Stimulated activated CD4-positive, alpha-beta T cell treated with anti-CD3 and anti-CD28 coated beads, Interleukin-15, amount 100 ng/mL, for 1 hour (primary cell): ENCODE measurements around the gene PTPRM.

Experiments
- DNase-seq, 2 donors: peaks; one replicate each; pipeline ENCODE4 v3.0.0-alpha.2; 2020; ENCODE audit warnings: low read depth in 1 of 2, low spot score in 1 of 2

PTPRM gene

GRCh38 chr18:7750095-7750663 lies 183.1 kb downstream of the PTPRM start:
- no peak for DNase-seq

- no peak for DNase-seq
Measured at GRCh38 chr18:7750966-7751365, 183.8 kb downstream of the PTPRM start.

GRCh38 chr18:7754258-7754657 lies 187.1 kb downstream of the PTPRM start:
- DNase-seq: no peak

GRCh38 chr18:7754725-7755181 lies 187.6 kb downstream of the PTPRM start:
- no peak for DNase-seq

GRCh38 chr18:7755753-7756475 lies 188.8 kb downstream of the PTPRM start:
- DNase-seq: no peak

- no peak for DNase-seq
Measured at GRCh38 chr18:7757175-7757574, 190.1 kb downstream of the PTPRM start.

GRCh38 chr18:7758764-7759163 lies 191.6 kb downstream of the PTPRM start:
- DNase-seq: no peak

- no peak for DNase-seq
Measured at GRCh38 chr18:7760967-7761948, 194.1 kb downstream of the PTPRM start.

GRCh38 chr18:7764405-7764804 lies 197.3 kb downstream of the PTPRM start:
- DNase-seq: no peak

- no peak for DNase-seq
Measured at GRCh38 chr18:7766346-7766745, 199.2 kb downstream of the PTPRM start.

- no peak for DNase-seq
Measured at GRCh38 chr18:7766817-7767216, 199.7 kb downstream of the PTPRM start.

GRCh38 chr18:7770908-7771307 lies 203.8 kb downstream of the PTPRM start:
- DNase-seq: no peak

GRCh38 chr18:7772510-7772888 lies 205.4 kb downstream of the PTPRM start:
- no peak for DNase-seq

GRCh38 chr18:7772951-7773350 lies 205.8 kb downstream of the PTPRM start:
- no peak for DNase-seq

- no peak for DNase-seq
Measured at GRCh38 chr18:7775128-7775527, 208.0 kb downstream of the PTPRM start.

GRCh38 chr18:7775843-7776242 lies 208.7 kb downstream of the PTPRM start:
- no peak for DNase-seq

- no peak for DNase-seq
Measured at GRCh38 chr18:7778181-7778580, 211.1 kb downstream of the PTPRM start.

- DNase-seq: no peak
Measured at GRCh38 chr18:7779211-7779610, 212.1 kb downstream of the PTPRM start.

GRCh38 chr18:7784171-7784570 lies 217.1 kb downstream of the PTPRM start:
- no peak for DNase-seq

GRCh38 chr18:7786569-7786968 lies 219.5 kb downstream of the PTPRM start:
- DNase-seq: no peak

- DNase-seq: no peak
Measured at GRCh38 chr18:7787339-7787738, 220.2 kb downstream of the PTPRM start.
